ENCODE data around the gene NCF4.

DNA sequence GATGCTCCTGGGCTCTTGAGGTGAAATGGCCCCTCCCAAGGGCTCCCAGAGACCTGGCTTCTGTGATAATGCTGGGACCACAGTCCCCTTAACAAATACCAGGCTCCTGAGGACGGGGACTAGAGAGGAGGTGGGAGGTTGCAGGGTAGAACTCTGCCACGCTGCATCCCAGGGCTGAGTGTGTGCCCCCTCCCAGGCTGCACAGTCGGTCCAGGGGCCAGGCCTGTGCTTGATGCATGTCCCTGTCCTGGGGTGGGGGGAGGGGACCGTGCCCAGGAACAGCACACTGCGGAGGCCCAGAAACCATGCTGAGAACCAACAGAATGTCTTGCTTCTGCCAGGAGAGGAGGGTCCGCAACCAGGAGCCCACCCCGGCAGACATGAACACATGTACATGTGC is 61.9 kb downstream of the NCF4 start:
- TF ChIP-seq CTCF (IDR thresholded peaks at IDR 0.05; ENCODE audit: low read length): no peak
- no peak for TF ChIP-seq EZH2phosphoT487 (IDR thresholded peaks at IDR 0.05; ENCODE audit: low read length)
- no peak for TF ChIP-seq EZH2 (optimal IDR thresholded peaks at IDR 0.05; ENCODE audit: low read depth, low read length)

Data from MM.1S (cell line).